Measurements from ENCODE around the gene SLC8A3.

The SLC8A3 gene

DNA sequence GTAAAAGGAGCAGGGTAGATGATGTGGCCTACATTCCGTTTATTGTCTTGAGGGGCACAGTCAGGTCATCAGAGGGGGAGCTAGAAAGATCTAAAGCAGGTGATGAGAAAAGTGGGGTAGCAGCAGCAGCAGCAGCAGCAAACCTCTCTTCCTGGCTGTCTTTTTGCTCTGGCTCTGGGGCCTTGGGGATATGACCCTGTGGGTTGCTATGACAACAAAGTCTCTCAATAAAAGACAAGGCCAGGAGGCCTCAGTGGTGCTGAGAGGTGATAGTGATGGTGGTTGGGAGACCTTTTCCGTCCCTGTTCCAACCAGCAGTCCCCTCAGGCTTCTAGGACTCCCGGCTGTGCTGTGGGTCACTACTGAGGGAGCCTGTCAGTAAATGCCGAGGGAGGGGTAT is 138.6 kb downstream of the SLC8A3 start:
- no peak overlapping the region for H3K4me2 ChIP-seq (ENCODE audit: low read length)
- H3K27me3 ChIP-seq (ENCODE audit: insufficient read depth, low read length): no peaks in the 10 kb centered on the region
- no peak overlapping the region for H2AFZ ChIP-seq (ENCODE audit: low read length)
- TF ChIP-seq, protein P1, sequence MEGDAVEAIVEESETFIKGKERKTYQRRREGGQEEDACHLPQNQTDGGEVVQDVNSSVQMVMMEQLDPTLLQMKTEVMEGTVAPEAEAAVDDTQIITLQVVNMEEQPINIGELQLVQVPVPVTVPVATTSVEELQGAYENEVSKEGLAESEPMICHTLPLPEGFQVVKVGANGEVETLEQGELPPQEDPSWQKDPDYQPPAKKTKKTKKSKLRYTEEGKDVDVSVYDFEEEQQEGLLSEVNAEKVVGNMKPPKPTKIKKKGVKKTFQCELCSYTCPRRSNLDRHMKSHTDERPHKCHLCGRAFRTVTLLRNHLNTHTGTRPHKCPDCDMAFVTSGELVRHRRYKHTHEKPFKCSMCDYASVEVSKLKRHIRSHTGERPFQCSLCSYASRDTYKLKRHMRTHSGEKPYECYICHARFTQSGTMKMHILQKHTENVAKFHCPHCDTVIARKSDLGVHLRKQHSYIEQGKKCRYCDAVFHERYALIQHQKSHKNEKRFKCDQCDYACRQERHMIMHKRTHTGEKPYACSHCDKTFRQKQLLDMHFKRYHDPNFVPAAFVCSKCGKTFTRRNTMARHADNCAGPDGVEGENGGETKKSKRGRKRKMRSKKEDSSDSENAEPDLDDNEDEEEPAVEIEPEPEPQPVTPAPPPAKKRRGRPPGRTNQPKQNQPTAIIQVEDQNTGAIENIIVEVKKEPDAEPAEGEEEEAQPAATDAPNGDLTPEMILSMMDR (IDR thresholded peaks at IDR 0.05; ENCODE audit: low read length): no peak
- TF ChIP-seq EZH2 (IDR thresholded peaks at IDR 0.05; ENCODE audit: borderline replicate concordance, low read length): no peak
- H3K9me3 ChIP-seq (ENCODE audit: low read length): no peaks in the 10 kb centered on the region
- no peak overlapping the region for H3K4me3 ChIP-seq (ENCODE audit: low read depth, low read length, poor library complexity, severe bottlenecking)
- H3K36me3 ChIP-seq (ENCODE audit: insufficient read depth, low read length): no peaks in the 10 kb centered on the region
- H3K9me2 ChIP-seq (ENCODE audit: low read depth, low read length): no peaks in the 10 kb centered on the region
- H3F3A ChIP-seq (ENCODE audit: insufficient read depth, low read length): no peaks in the 10 kb centered on the region
- no peak overlapping the region for H3K9ac ChIP-seq (ENCODE audit: low read length)
- H3K79me2 ChIP-seq (ENCODE audit: insufficient read depth, low read length): no peaks in the 10 kb centered on the region
- no peaks in the 10 kb centered on the region for H3K4me1 ChIP-seq (ENCODE audit: insufficient read depth, low read length, severe bottlenecking)
- H4K20me1 ChIP-seq (ENCODE audit: insufficient read depth, low read length): no peaks in the 10 kb centered on the region
- no peak overlapping the region for H3K27ac ChIP-seq (ENCODE audit: low read depth, low read length, poor library complexity, severe bottlenecking)

- Histone ChIP-seq H3K4me1 (ENCODE audit: insufficient read depth, low read length, severe bottlenecking) (no peaks in the 10 kb centered on the region), H3K9me2 (ENCODE audit: low read depth, low read length) (no peaks in the 10 kb centered on the region), H3K4me2 (ENCODE audit: low read length) (no peak overlapping the region), H3K27ac (ENCODE audit: low read depth, low read length, poor library complexity, severe bottlenecking) (no peak overlapping the region), H3K4me3 (ENCODE audit: low read depth, low read length, poor library complexity, severe bottlenecking) (no peak overlapping the region), H3K9me3 (ENCODE audit: low read length) (no peaks in the 10 kb centered on the region), H3K79me2 (ENCODE audit: insufficient read depth, low read length) (no peaks in the 10 kb centered on the region), H4K20me1 (ENCODE audit: insufficient read depth, low read length) (no peaks in the 10 kb centered on the region), H2AFZ (ENCODE audit: low read length) (no peak overlapping the region), H3F3A (ENCODE audit: insufficient read depth, low read length) (no peaks in the 10 kb centered on the region), H3K9ac (ENCODE audit: low read length) (no peak overlapping the region), H3K27me3 (ENCODE audit: insufficient read depth, low read length) (no peaks in the 10 kb centered on the region), H3K36me3 (ENCODE audit: insufficient read depth, low read length) (no peaks in the 10 kb centered on the region)
- TF ChIP-seq, protein P1 (IDR thresholded peaks at IDR 0.05; ENCODE audit: low read length): no peak
- no peak for TF ChIP-seq EZH2 (IDR thresholded peaks at IDR 0.05; ENCODE audit: borderline replicate concordance, low read length)
Observed at GRCh38 chr14:70049605-70050004, 139.1 kb downstream of the SLC8A3 start.

DNA sequence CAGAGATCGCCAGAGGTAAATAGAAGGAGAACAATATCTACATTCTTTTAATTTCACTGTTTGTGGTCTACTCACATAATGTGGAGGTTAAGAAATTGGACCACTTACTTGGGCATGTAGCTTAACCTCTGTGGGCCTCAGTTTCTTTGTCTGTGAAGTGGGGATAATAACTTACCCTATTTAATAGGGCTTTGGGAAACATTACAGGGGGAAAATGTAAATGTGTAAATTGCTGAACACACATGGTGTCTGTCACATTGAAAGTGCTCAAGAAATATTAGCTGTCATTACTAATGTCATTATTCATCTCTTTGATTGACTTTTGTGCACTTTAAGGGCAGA is 140.5 kb downstream of the SLC8A3 start:
- no peak overlapping the region for H2AFZ ChIP-seq (ENCODE audit: low read length)
- no peaks in the 10 kb centered on the region for H3K9me3 ChIP-seq (ENCODE audit: low read length)
- no peaks in the 10 kb centered on the region for H4K20me1 ChIP-seq (ENCODE audit: insufficient read depth, low read length)
- H3F3A ChIP-seq (ENCODE audit: insufficient read depth, low read length): no peaks in the 10 kb centered on the region
- no peak overlapping the region for H3K9ac ChIP-seq (ENCODE audit: low read length)
- H3K36me3 ChIP-seq (ENCODE audit: insufficient read depth, low read length): no peaks in the 10 kb centered on the region
- H3K4me3 ChIP-seq (ENCODE audit: low read depth, low read length, poor library complexity, severe bottlenecking): no peak overlapping the region
- H3K4me2 ChIP-seq (ENCODE audit: low read length): no peak overlapping the region
- TF ChIP-seq, protein P1 (IDR thresholded peaks at IDR 0.05; ENCODE audit: low read length): no peak
- no peak for TF ChIP-seq EZH2 (IDR thresholded peaks at IDR 0.05; ENCODE audit: borderline replicate concordance, low read length)
- H3K27me3 ChIP-seq (ENCODE audit: insufficient read depth, low read length): no peaks in the 10 kb centered on the region
- no peaks in the 10 kb centered on the region for H3K4me1 ChIP-seq (ENCODE audit: insufficient read depth, low read length, severe bottlenecking)
- H3K27ac ChIP-seq (ENCODE audit: low read depth, low read length, poor library complexity, severe bottlenecking): no peak overlapping the region
- no peaks in the 10 kb centered on the region for H3K9me2 ChIP-seq (ENCODE audit: low read depth, low read length)
- no peaks in the 10 kb centered on the region for H3K79me2 ChIP-seq (ENCODE audit: insufficient read depth, low read length)
